PC-9 (cell line): ENCODE results near the gene CBY1.

Experiments
- EZH2 ChIP-seq: fragments of 200-600 bp; sonication (generic); IDR thresholded peaks from 2 replicates; pipeline ENCODE4 v1.8.0; 2017; ENCODE audit warnings: antibody characterized with exemption, low read depth
- TF ChIP-seq, protein P1 (sequence below): fragments of 200-600 bp; sonication (generic); conservative IDR thresholded peaks from 2 replicates; pipeline ENCODE4 v1.6.1; 2017; ENCODE audit warnings: mixed run types, antibody characterized with exemption, mild to moderate bottlenecking, moderate library complexity

DNA sequence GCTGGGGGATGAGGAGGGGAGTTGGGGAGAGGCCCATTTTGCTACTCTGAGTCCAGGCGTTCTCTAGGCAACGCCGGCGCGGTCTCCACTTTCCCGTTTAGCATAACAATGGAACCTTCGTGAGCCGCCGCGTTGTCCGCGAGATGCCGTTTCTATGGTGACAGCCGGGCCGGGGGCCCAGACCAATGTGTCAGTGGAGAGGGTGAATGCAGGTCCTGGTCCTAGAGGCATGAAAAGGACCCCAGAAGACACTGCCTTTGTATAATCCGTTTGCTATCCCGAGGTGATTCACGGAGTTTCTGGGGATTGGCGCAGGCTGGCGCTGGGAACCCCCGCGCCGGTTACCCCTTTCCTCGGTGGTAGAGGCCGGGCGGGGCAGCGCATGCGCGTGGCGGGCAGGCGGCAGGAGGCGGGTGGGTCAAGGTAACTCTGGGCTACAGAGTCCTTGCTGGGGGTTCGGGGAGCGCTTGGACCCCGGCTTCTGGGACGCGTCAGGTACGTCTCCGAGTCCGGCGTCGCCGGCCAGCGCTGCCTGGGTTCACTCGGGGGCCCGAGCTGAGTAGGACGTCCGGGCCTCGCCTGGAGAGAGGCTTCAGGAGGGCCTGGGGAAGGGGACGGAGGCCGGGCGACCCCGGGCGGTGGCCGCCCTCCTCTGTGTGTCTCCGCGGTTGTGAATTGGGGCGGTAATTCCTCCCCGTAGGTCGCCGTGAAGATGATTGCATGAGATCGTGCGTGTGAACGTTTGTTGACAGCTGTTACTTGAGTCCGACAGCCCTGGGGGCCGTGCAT is at the start of gene CBY1, which contains the start of gene FAM227A:
- TF ChIP-seq, protein P1, sequence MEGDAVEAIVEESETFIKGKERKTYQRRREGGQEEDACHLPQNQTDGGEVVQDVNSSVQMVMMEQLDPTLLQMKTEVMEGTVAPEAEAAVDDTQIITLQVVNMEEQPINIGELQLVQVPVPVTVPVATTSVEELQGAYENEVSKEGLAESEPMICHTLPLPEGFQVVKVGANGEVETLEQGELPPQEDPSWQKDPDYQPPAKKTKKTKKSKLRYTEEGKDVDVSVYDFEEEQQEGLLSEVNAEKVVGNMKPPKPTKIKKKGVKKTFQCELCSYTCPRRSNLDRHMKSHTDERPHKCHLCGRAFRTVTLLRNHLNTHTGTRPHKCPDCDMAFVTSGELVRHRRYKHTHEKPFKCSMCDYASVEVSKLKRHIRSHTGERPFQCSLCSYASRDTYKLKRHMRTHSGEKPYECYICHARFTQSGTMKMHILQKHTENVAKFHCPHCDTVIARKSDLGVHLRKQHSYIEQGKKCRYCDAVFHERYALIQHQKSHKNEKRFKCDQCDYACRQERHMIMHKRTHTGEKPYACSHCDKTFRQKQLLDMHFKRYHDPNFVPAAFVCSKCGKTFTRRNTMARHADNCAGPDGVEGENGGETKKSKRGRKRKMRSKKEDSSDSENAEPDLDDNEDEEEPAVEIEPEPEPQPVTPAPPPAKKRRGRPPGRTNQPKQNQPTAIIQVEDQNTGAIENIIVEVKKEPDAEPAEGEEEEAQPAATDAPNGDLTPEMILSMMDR, result no peak
- TF ChIP-seq EZH2, result no peak
